Measurements from ENCODE around the gene COL4A1.

Gene COL4A1

GRCh38 chr13:110157718-110158117 is 149.2 kb downstream of the COL4A1 start:
- TF ChIP-seq SIN3A (IDR thresholded peaks at IDR 0.05; ENCODE audit: borderline replicate concordance, insufficient read depth, low read length) (no peak), POLR2AphosphoS5 (IDR thresholded peaks at IDR 0.05; ENCODE audit: low read depth, low read length) (no peak), TAF1 (IDR thresholded peaks at IDR 0.05; ENCODE audit: borderline replicate concordance, insufficient read depth, low read length) (no peak), REST (IDR thresholded peaks at IDR 0.05; ENCODE audit: insufficient read depth in 1 of 2, low read depth in 2 of 2, low read length in 2 of 2) (no peak), FOXP2 (optimal IDR thresholded peaks at IDR 0.05; ENCODE audit: borderline replicate concordance, extremely low read depth, extremely low read length, insufficient read depth) (no peak)

- no peak for TF ChIP-seq TAF1 (IDR thresholded peaks at IDR 0.05; ENCODE audit: borderline replicate concordance, insufficient read depth, low read length)
- TF ChIP-seq POLR2AphosphoS5 (IDR thresholded peaks at IDR 0.05; ENCODE audit: low read depth, low read length): no peak
- no peak for TF ChIP-seq REST (IDR thresholded peaks at IDR 0.05; ENCODE audit: insufficient read depth in 1 of 2, low read depth in 2 of 2, low read length in 2 of 2)
These were observed 150.5 kb downstream of the COL4A1 start for GRCh38 chr13:110156301-110157049.

- TF ChIP-seq POLR2AphosphoS5 (IDR thresholded peaks at IDR 0.05; ENCODE audit: low read depth, low read length): no peak
- TF ChIP-seq FOXP2 (optimal IDR thresholded peaks at IDR 0.05; ENCODE audit: borderline replicate concordance, extremely low read depth, extremely low read length, insufficient read depth): no peak
- no peak for TF ChIP-seq SIN3A (IDR thresholded peaks at IDR 0.05; ENCODE audit: borderline replicate concordance, insufficient read depth, low read length)
- TF ChIP-seq TAF1 (IDR thresholded peaks at IDR 0.05; ENCODE audit: borderline replicate concordance, insufficient read depth, low read length): no peak
- no peak for TF ChIP-seq REST (IDR thresholded peaks at IDR 0.05; ENCODE audit: insufficient read depth in 1 of 2, low read depth in 2 of 2, low read length in 2 of 2)
These were observed 151.9 kb downstream of the COL4A1 start for GRCh38 chr13:110155072-110155471.

GRCh38 chr13:110154410-110154933 is 152.5 kb downstream of the COL4A1 start:
- TF ChIP-seq TAF1 (IDR thresholded peaks at IDR 0.05; ENCODE audit: borderline replicate concordance, insufficient read depth, low read length): no peak
- TF ChIP-seq REST (IDR thresholded peaks at IDR 0.05; ENCODE audit: insufficient read depth in 1 of 2, low read depth in 2 of 2, low read length in 2 of 2): no peak

GRCh38 chr13:110152351-110152750 is 154.6 kb downstream of the COL4A1 start:
- TF ChIP-seq POLR2AphosphoS5 (IDR thresholded peaks at IDR 0.05; ENCODE audit: low read depth, low read length): no peak
- no peak for TF ChIP-seq TAF1 (IDR thresholded peaks at IDR 0.05; ENCODE audit: borderline replicate concordance, insufficient read depth, low read length)
- TF ChIP-seq SIN3A (IDR thresholded peaks at IDR 0.05; ENCODE audit: borderline replicate concordance, insufficient read depth, low read length): no peak
